ENCODE data around the gene PELI3.

PELI3 gene

DNA sequence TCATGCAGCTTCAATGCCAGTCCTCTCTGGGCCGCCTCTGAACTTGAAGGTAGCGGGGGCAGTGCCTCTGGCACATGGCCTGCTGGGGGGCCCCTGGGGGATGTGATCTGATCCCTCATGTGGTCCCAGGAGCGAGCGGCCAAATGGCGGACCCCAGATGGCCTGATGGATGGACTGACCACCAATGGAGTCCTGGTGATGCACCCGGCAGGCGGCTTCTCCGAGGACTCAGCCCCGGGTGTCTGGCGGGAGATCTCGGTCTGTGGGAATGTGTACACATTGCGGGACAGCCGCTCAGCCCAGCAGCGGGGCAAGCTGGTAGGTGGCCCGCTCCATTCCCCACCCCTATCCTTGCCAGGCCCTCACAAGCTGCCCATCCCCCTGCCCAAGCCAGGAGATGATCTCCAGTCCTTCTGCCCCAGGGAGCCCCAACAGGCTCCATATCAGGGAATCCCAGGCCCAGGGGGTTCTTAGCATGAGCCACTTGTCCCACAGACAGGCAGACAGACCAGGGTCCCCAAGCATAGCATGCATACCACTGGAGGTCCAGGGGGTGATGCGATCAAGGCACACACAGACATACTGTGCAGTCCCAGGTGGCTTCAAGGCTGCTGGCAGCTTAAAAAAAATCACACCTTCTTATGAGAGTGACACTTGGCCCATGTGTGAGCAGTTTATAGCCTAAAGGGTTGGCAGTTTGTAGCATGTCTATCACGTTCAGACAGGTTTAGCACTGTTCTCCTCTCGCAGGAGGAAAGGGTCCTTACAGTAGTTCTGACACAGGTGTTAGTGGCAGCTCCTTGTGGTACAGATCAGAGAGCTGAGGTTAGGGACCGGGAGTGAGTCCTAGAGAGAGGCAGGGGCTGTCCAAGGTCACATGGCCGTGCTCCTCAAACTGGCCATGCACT is 7.2 kb downstream of the PELI3 start:
- TF ChIP-seq REST (IDR thresholded peaks at IDR 0.05; ENCODE audit: insufficient replicate concordance, low read depth), result no peak
- TF ChIP-seq GABPA (IDR thresholded peaks at IDR 0.05; ENCODE audit: low read depth), result no peak
- TF ChIP-seq POLR2AphosphoS5 (IDR thresholded peaks at IDR 0.05; ENCODE audit: low read depth), result no peak
- no peak for TF ChIP-seq SPI1 (IDR thresholded peaks at IDR 0.05; ENCODE audit: borderline replicate concordance, low read depth)
- TF ChIP-seq, protein P1, sequence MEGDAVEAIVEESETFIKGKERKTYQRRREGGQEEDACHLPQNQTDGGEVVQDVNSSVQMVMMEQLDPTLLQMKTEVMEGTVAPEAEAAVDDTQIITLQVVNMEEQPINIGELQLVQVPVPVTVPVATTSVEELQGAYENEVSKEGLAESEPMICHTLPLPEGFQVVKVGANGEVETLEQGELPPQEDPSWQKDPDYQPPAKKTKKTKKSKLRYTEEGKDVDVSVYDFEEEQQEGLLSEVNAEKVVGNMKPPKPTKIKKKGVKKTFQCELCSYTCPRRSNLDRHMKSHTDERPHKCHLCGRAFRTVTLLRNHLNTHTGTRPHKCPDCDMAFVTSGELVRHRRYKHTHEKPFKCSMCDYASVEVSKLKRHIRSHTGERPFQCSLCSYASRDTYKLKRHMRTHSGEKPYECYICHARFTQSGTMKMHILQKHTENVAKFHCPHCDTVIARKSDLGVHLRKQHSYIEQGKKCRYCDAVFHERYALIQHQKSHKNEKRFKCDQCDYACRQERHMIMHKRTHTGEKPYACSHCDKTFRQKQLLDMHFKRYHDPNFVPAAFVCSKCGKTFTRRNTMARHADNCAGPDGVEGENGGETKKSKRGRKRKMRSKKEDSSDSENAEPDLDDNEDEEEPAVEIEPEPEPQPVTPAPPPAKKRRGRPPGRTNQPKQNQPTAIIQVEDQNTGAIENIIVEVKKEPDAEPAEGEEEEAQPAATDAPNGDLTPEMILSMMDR (IDR thresholded peaks at IDR 0.05; ENCODE audit: insufficient read depth, low read length), result no peak
- Histone ChIP-seq H3K4me3 (replicated peaks; ENCODE audit: insufficient read depth, low read length) (no peak overlapping the region), H3K27me3 (ENCODE audit: insufficient read depth, poor library complexity, severe bottlenecking) (no peaks in the 10 kb centered on the region), H3K27ac (replicated peaks) (no peak overlapping the region)
- no peak for DNase-seq (ENCODE audit: low read depth in 1 of 2, low spot score in 1 of 2)

DNA sequence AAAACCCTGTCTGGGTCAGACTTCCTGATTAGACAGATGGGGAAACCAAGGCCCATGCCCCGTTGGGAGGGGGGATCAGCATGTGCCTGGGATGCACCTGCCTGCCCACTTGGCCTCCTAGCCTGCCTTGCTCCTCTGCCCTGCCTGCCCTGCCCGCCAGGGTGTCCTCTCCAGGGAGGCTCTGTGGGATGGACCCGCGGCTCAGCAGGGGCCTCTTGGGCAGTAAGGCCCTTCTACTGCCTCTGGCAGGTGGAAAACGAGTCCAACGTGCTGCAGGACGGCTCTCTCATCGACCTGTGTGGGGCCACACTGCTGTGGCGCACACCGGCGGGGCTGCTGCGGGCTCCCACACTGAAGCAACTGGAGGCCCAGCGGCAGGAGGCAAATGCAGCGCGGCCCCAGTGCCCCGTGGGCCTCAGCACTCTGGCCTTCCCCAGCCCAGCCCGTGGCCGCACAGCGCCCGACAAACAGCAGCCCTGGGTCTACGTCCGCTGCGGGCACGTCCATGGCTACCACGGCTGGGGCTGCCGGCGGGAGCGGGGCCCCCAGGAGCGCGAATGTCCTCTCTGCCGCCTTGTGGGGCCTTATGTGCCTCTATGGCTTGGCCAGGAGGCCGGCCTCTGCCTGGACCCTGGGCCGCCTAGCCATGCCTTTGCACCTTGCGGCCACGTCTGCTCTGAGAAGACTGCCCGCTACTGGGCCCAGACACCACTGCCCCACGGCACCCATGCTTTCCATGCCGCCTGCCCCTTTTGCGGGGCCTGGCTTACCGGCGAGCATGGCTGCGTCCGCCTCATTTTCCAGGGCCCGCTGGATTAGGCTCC is 8.9 kb downstream of the PELI3 start:
- Histone ChIP-seq H3K27me3 (ENCODE audit: insufficient read depth, poor library complexity, severe bottlenecking) (no peaks in the 10 kb centered on the region), H3K27ac (replicated peaks) (no peak overlapping the region), H3K4me3 (replicated peaks; ENCODE audit: insufficient read depth, low read length) (no peak overlapping the region)
- TF ChIP-seq SPI1 (IDR thresholded peaks at IDR 0.05; ENCODE audit: borderline replicate concordance, low read depth) (no peak), GABPA (IDR thresholded peaks at IDR 0.05; ENCODE audit: low read depth) (no peak), POLR2AphosphoS5 (IDR thresholded peaks at IDR 0.05; ENCODE audit: low read depth) (no peak), REST (IDR thresholded peaks at IDR 0.05; ENCODE audit: insufficient replicate concordance, low read depth) (no peak)
- TF ChIP-seq, protein P1 (IDR thresholded peaks at IDR 0.05; ENCODE audit: insufficient read depth, low read length), result no peak
- DNase-seq (ENCODE audit: low read depth in 1 of 2, low spot score in 1 of 2), result no peak

DNA sequence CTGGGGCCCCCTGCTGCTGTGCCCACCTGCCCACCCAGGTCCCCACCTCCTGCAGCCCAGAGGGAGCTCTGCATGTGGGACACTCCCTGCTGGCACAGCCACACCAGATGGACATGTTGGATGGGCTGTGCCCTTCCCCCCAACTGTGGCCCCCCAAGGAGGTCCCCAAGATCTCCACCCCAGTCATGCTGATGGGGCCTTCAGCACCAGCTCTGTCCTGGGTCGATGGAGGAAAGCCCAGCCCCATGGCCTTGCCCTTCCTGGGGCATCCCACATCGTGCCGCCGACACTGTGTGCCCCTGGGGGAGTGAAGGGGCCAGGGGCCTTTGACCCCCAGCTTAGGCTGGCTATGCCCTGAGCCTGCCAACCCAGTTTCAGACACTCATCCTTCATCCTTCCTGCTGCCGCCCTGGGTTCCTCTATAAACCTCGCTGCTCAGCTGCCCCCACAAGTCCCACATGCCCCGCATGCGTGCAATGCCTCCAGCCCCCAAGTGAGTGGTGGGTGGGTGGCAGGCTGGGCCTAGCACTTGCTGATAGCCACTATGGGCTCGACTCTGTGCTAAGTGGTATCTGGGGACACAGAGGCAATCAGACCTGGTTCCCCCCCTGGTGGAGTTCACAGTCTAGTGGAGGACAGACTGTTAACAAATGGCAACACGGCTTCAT is 9.6 kb downstream of the PELI3 start:
- TF ChIP-seq REST (IDR thresholded peaks at IDR 0.05; ENCODE audit: insufficient replicate concordance, low read depth) (no peak), GABPA (IDR thresholded peaks at IDR 0.05; ENCODE audit: low read depth) (no peak), POLR2AphosphoS5 (IDR thresholded peaks at IDR 0.05; ENCODE audit: low read depth) (0 out of 2 replicates have a peak, but pooled peaks have one; percentile 12), SPI1 (IDR thresholded peaks at IDR 0.05; ENCODE audit: borderline replicate concordance, low read depth) (no peak)
- TF ChIP-seq, protein P1 (IDR thresholded peaks at IDR 0.05; ENCODE audit: insufficient read depth, low read length), result no peak
- Histone ChIP-seq H3K27me3 (ENCODE audit: insufficient read depth, poor library complexity, severe bottlenecking) (no peaks in the 10 kb centered on the region), H3K27ac (replicated peaks) (no peak overlapping the region), H3K4me3 (replicated peaks; ENCODE audit: insufficient read depth, low read length) (no peak overlapping the region)
- no peak for DNase-seq (ENCODE audit: low read depth in 1 of 2, low spot score in 1 of 2)

Data from HL-60 (cell line).